Glomerular endothelial cell (primary cell): Measurements from ENCODE around the gene ANKH. TPM values are rescaled to one million over a fixed set of nuclear protein-coding genes. Genes with fewer than 3 reads are reported as not detected.
"Not testable (repeated sequence)": the region's sequence is repeated elsewhere in the genome, so short reads cannot be mapped to it uniquely, and the experiment has no call there.

Experiments
- DNase-seq: peaks from one replicate; pipeline ENCODE4 v3.0.0-alpha.2; 2011; ENCODE audit warnings: low read depth, low spot score; ENCODE audit errors: extremely low read depth
- total RNA-seq: library from RNA; depleted of rRNA; stranded (reverse); fragments of >200 nt; gene quantifications from 2 replicates; pipeline ENCODE4 v1.2.3, GENCODE V29; 2015

Gene ANKH
- total RNA-seq, 1 donor from 2014 or later, result 20.1 TPM

- DNase-seq, result no peak
Observed at GRCh38 chr5:14884062-14884612, 12.6 kb upstream of the ANKH start.

GRCh38 chr5:14882658-14883580 lies 11.3 kb upstream of the ANKH start:
- no peak for DNase-seq

- DNase-seq, result no peak
Observed at GRCh38 chr5:14881826-14882225, 10.2 kb upstream of the ANKH start.

DNA sequence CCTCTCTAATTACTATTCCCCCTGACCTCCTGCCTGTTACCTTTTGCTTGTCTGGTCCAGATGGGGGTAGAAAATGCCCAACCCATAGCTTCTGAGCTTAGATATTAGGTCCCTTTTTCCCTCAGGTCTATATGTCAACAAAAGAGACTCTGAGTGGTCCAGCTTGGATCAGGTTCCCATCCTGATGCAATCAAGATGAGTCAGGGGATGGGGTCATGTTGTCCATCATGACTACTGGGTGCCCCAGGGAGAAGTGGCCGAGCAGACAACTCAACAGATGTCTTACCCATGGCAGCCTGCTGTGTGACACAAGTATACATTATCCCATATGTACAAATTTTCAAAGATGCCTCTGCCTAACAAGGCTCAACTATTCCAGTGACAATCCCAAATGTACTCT lies 9.1 kb upstream of the ANKH start:
- DNase-seq, result no peak

DNA sequence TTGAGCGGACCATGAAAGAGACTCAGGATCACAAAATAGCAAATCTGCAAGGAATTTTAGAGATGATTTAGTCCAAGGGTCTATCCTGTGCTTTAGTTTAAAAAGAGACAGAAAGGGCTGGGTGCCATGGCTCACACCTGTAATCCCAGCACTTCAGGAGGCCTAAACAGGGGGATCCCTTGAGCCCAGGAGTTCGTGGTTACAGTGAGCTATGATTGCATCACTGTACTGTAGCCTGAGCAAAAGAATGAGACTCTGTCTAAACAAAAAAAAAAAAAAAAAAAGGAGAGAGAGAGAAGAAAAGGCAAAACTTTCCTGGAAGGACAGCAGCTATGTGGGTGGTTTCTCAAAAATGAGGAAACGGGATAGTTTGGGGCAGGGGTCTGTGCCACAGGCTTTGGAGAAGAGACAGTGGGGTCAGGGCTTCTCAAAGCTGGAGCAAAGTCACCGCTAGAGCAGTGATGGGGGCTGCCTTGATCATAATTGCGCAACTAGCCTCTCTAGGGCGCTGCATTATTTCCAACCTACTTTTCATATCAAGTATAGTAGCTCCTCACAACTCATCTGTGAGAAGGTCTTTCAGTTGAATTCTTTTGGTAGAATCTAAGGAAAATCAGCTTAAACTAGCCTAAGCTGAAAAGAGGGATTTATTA lies 8.5 kb upstream of the ANKH start:
- DNase-seq, result no peak

DNA sequence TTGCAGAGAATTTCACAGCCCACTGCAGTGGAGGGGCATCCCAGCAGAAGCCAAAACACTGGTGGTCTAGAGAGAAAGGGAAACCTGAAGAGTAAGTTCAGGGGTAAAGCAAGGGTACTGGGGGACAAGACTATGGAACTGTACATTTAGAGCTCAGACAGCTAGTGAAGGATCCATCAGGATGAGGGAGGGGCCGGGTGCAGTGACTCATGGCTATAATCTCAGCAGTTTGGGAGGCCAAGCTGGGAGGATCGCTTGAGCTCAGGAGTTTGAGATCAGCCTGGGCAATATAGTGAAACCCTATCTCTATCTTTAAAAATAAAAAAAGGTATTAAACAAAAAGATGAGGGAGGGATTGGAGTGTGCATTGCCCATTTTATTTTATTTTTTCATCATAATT lies 7.8 kb upstream of the ANKH start:
- no peak for DNase-seq

DNA sequence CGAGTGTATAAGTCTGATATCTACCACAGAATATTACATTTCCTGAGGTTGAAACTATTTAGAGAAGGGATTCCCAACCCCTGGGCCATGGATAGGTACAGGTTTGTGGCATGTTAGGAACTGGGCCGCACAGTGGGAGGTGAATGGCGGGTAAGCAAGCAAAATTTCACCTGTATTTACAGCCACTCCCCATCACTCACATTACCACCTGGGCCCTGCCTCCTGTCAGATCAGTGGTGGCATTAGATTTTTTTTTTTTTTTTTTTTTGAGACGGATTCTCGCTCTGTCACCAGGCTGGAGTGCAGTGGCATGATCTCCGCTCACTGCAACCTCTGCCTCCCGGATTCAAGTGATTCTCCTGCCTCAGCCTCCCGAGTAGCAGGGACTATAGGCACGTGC lies 6.6 kb upstream of the ANKH start:
- not testable (repeated sequence) for DNase-seq

GRCh38 chr5:14876095-14876494 lies 4.5 kb upstream of the ANKH start:
- DNase-seq, result no peak

DNA sequence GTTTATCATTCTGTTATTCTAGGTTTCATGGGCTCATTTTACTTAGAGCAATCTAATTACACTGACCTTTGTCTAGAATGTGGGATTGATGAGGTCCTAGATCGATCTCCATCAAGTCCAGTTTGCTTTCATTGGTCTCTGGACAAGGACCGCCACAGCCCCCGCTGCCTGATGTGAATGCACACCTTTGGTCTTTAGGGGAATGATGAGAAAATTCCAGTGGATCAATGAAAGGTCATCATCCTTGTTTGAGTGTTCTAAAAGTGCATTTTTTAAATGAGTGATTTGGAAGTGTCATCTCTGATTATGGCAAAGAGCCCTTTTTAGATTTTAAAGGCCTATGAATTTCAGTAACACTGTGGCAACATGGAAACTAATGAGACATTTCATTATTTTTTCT lies 2.2 kb upstream of the ANKH start:
- DNase-seq, result no peak

DNA sequence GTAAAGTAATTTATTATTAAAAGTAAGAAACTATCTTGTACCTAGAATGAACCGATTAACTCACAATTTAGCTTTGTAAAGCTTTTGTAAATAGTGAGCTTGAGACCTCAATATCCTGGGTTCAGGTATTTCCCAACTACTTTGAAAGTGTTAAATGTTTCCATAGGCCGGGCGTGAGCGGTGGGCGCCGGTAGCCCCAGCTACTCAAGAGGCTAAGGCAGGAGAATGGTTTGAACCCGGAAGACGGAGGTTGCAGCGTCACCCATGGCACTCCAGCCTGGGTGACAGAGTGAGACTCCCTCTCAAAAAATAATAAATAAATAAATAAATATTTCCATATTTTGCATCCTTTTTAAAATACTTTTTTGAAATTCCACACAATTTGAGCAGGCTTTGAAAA lies 1.5 kb upstream of the ANKH start:
- no peak for DNase-seq

DNA sequence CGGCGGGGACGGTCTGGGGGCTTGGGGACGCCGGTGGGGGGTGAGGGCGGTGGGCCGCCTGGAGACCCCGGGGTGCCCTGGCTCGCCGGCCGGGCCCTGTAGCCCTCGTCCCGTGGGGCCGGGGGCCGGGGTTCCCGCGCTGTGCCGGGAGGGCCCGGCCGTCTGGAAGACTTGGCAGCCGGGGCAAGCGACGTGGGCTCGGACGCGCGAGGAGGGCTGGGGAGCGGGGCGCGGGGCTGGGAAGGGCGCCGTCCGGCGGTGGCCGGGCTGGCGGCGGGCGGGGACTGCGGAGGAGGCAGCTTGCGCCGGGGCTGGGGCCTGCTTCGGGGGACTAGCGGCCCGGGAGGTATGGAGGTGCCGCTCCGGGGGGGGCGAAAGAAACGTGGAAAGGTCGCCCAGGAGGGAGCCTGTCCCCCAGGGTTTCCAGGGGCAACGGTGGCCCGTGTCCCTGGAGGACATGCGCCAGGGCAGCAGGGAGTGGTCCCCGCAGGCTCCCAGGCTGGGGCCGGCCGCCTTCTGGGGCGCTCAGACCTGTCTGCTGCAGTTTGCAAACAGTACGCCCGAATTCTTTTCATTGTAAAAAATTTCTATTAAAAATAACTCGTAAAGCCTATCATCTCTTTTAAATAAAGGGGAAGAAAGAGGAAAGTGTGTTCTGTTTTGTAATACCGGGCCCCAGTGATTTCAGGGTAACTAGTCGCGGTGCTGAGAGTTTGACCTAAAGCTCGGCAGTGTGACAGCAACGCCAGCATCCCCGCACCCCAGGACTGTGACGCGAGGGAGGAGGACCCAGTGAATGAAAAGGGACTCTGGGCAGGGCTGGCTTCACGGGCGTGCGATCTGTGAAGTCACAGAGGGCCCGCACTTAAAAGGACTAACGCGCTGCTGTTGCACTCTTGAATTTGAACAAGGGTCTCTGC lies 752 bp upstream of the ANKH start:
- DNase-seq, result no peak

GRCh38 chr5:14870337-14871213 lies 1.0 kb downstream of the ANKH start:
- DNase-seq, result no peak

DNA sequence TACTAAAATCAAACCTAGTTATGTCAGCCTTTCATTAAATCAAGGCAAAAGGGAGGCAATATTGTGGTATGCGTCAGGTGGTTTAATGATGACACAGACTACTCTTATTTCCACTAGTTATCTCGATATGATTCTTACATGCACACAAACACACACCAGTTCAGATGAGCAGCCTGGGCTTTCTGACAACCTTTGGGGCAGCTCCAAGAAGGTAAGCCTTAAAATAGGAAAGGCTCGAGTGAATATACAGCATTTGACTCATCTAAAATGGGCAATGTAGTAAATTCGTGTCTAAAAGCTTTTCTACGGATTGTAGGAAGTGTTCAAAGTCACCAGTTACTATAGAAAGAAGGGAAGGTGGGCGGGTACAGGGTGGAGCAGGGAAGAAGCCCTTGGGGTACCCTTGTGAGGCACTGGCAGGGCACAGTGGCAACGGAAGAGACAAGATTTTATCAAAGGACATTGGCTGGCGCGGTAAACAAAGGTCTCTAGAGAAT lies 1.9 kb downstream of the ANKH start:
- no peak for DNase-seq

DNA sequence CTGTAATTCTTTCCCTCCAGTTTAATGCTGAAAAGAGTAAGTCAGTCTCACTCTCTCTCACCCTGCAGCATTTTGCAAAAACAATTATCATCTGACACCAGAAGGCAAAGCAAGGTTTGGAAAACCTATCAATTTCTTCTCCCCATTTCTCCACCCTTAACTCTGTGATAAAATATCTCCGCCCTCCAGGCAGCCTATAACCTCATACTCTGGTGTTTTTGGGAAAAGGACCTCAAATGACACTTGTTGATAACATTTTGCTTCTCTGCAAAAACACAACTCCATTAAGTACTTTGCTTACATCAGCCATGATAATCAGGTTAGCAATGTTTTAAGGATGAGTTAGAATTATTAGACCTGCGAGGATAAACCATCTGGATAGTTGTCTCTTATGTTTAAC lies 2.3 kb downstream of the ANKH start:
- DNase-seq, result no peak

- no peak for DNase-seq
Observed at GRCh38 chr5:14868771-14869170, 2.8 kb downstream of the ANKH start.

DNA sequence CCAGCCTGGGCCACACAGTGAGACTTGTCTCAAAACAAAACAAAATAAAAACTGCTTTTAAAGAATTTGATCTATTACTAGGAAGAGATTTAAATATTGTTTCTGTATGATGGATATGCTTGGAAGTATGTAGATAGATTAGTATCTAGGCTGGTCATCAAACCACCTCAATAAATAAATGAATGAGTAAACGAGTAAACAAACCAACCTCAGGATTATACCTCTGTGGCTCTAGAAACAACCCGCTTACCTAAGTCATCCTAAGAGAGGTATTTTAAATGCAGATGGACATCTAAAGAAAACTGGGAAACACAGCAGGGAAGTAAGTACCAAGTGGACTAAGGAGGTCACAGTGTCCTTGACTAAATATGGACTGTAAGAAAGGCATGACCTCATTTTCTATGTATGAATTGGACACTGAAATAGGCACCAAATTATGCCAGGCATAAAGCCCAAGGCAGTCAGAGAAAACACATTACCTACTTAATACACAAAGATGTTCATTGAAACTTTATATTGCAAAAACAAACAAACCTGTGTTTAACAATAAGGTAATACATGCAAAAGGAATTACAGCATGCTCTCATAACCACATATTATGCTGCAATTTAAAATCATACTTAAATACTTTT lies 7.3 kb downstream of the ANKH start:
- DNase-seq, result no peak

GRCh38 chr5:14863105-14863504 lies 8.5 kb downstream of the ANKH start:
- no peak for DNase-seq

- no peak for DNase-seq
Observed at GRCh38 chr5:14861123-14861765, 10.3 kb downstream of the ANKH start.

GRCh38 chr5:14859980-14860379 lies 11.6 kb downstream of the ANKH start:
- no peak for DNase-seq
